Measurements from ENCODE around the gene ZNF813. TPM values are rescaled to one million over a fixed set of nuclear protein-coding genes. Genes with fewer than 3 reads are reported as not detected.
"Not testable (repeated sequence)": the region's sequence is repeated elsewhere in the genome, so short reads cannot be mapped to it uniquely, and the experiment has no call there.

Gene ZNF813
- total RNA-seq, 2 experiments from 2014 or later = 5.8 to 7.4 TPM

GRCh38 chr19:53455828-53456227 lies 11.7 kb upstream of the ZNF813 start:
- intact Hi-C loops (cut with DNase I, micrococcal nuclease) = no loop called here
- Mint-ChIP-seq H3K4me3 (no peak overlapping the region), H3K36me3 (ENCODE audit: low read depth) (peaks cover 81% of the 10 kb centered on the region), H3K27ac (no peak overlapping the region), H3K27me3 (no peaks in the 10 kb centered on the region), H3K9me3 (ENCODE audit: low read depth) (peaks cover 58% of the 10 kb centered on the region), H3K4me1 (no peaks in the 10 kb centered on the region)
- POLR2A ChIA-PET = no interaction called here
- ATAC-seq (no peak), DNase-seq (no peak)
- CTCF ChIA-PET = no interaction called here

- CTCF ChIA-PET = interaction anchor here (0.8 kb wide), 1 partner anchor 19 kb away, joined by 3 read pairs; no protein-coding TSS in a partner anchor
- H3K4me1 Mint-ChIP-seq; DNase-seq; POLR2A ChIA-PET; ATAC-seq; H3K4me3 Mint-ChIP-seq; H3K27ac Mint-ChIP-seq; intact Hi-C loops (cut with DNase I, micrococcal nuclease): not testable (repeated sequence)
- Mint-ChIP-seq H3K36me3 (ENCODE audit: low read depth) (peaks cover 49% of the 10 kb centered on the region), H3K9me3 (ENCODE audit: low read depth) (peaks cover 58% of the 10 kb centered on the region), H3K27me3 (peaks cover 10% of the 10 kb centered on the region)
Measured at GRCh38 chr19:53460131-53460721, 7.3 kb upstream of the ZNF813 start.

GRCh38 chr19:53461866-53462265 lies 5.7 kb upstream of the ZNF813 start:
- ChIA-PET CTCF (no interaction called here), POLR2A (no interaction called here)
- Mint-ChIP-seq H3K27ac (no peak overlapping the region), H3K9me3 (ENCODE audit: low read depth) (peaks cover 45% of the 10 kb centered on the region), H3K4me1 (peaks cover 2% of the 10 kb centered on the region), H3K4me3 (no peak overlapping the region), H3K27me3 (peaks cover 10% of the 10 kb centered on the region), H3K36me3 (ENCODE audit: low read depth) (peaks cover 35% of the 10 kb centered on the region)
- intact Hi-C loops (cut with DNase I, micrococcal nuclease) = no loop called here
- no peak for ATAC-seq
- DNase-seq = no peak

- ChIA-PET POLR2A (no interaction called here), CTCF (no interaction called here)
- Mint-ChIP-seq H3K36me3 (ENCODE audit: low read depth) (peaks cover 28% of the 10 kb centered on the region), H3K27ac (no peak overlapping the region), H3K9me3 (ENCODE audit: low read depth) (peaks cover 41% of the 10 kb centered on the region), H3K4me1 (peaks cover 3% of the 10 kb centered on the region), H3K27me3 (peaks cover 10% of the 10 kb centered on the region), H3K4me3 (no peak overlapping the region)
- no peak for ATAC-seq
- intact Hi-C loops (cut with DNase I, micrococcal nuclease) = no loop called here
- DNase-seq = no peak
Measured at GRCh38 chr19:53462861-53463260, 4.7 kb upstream of the ZNF813 start.

GRCh38 chr19:53463263-53463662 lies 4.3 kb upstream of the ZNF813 start:
- POLR2A ChIA-PET = no interaction called here
- H3K36me3 Mint-ChIP-seq (ENCODE audit: low read depth) = peaks cover 27% of the 10 kb centered on the region
- intact Hi-C loops (cut with DNase I, micrococcal nuclease) = no loop called here
- H3K4me1 Mint-ChIP-seq = peaks cover 5% of the 10 kb centered on the region
- H3K27ac Mint-ChIP-seq = no peak overlapping the region
- no peak for ATAC-seq
- H3K27me3 Mint-ChIP-seq = peaks cover 10% of the 10 kb centered on the region
- no peak overlapping the region for H3K4me3 Mint-ChIP-seq
- CTCF ChIA-PET = no interaction called here
- peaks cover 39% of the 10 kb centered on the region for H3K9me3 Mint-ChIP-seq (ENCODE audit: low read depth)
- DNase-seq = peak; percentile 55

- peaks cover 36% of the 10 kb centered on the region for H3K36me3 Mint-ChIP-seq (ENCODE audit: low read depth)
- ATAC-seq (peak; percentile 10), DNase-seq (no peak)
- H3K9me3 Mint-ChIP-seq (ENCODE audit: low read depth) = peaks cover 21% of the 10 kb centered on the region
- H3K4me1 Mint-ChIP-seq = peaks cover 18% of the 10 kb centered on the region
- H3K27ac Mint-ChIP-seq = peak overlapping the region; percentile 87
- CTCF ChIA-PET = no interaction called here
- intact Hi-C loops (cut with DNase I, micrococcal nuclease) = loop anchor here (1.0 to 5.0 kb wide), 11 partner anchors 36 to 545 kb away; partner anchors contain the start of genes ZNF761 (in 2 of the 2), ZNF160 (in 1 of the 2), ZNF347 (in 1 of the 2) and ZNF525 (in 1 of the 2)
- peaks cover 10% of the 10 kb centered on the region for H3K27me3 Mint-ChIP-seq
- POLR2A ChIA-PET = no interaction called here
- H3K4me3 Mint-ChIP-seq = peak overlapping the region; percentile 80
Measured at GRCh38 chr19:53466726-53467484, 628 bp upstream of the ZNF813 start.

- intact Hi-C loops (cut with DNase I, micrococcal nuclease) = loop anchor here (5.0 kb wide), 2 partner anchors 54 to 546 kb away; partner anchors contain the start of gene ZNF888 (in 1 of the 2)
- H3K27me3 Mint-ChIP-seq, CTCF ChIA-PET, POLR2A ChIA-PET, DNase-seq, ATAC-seq: not testable (repeated sequence)
- H3K4me3 Mint-ChIP-seq = peak overlapping the region; percentile 80
- H3K36me3 Mint-ChIP-seq (ENCODE audit: low read depth) = peaks cover 44% of the 10 kb centered on the region
- peak overlapping the region; percentile 47 for H3K27ac Mint-ChIP-seq
- peaks cover 21% of the 10 kb centered on the region for H3K9me3 Mint-ChIP-seq (ENCODE audit: low read depth)
- H3K4me1 Mint-ChIP-seq = peaks cover 20% of the 10 kb centered on the region
Measured at GRCh38 chr19:53468628-53469027, 1.1 kb downstream of the ZNF813 start.

GRCh38 chr19:53471916-53472315 lies 4.4 kb downstream of the ZNF813 start:
- H3K4me3 Mint-ChIP-seq = no peak overlapping the region

GRCh38 chr19:53474832-53475231 lies 7.3 kb downstream of the ZNF813 start:
- POLR2A ChIA-PET = interaction anchor here (0.6 kb wide), 1 partner anchor 568 kb away, joined by 3 read pairs; no protein-coding TSS in a partner anchor
- H3K4me1 Mint-ChIP-seq; intact Hi-C loops (cut with DNase I, micrococcal nuclease); DNase-seq; H3K27me3 Mint-ChIP-seq; ATAC-seq; H3K4me3 Mint-ChIP-seq; H3K27ac Mint-ChIP-seq: not testable (repeated sequence)
- CTCF ChIA-PET = interaction anchor here (0.6 kb wide), 1 partner anchor 88 kb away, joined by 3 read pairs; no protein-coding TSS in a partner anchor
- peaks cover 93% of the 10 kb centered on the region for H3K36me3 Mint-ChIP-seq (ENCODE audit: low read depth)
- H3K9me3 Mint-ChIP-seq (ENCODE audit: low read depth) = peaks cover 40% of the 10 kb centered on the region

More at GRCh38 chr19:53471916-53472315, 4.4 kb downstream of the ZNF813 start:
- intact Hi-C loops (cut with DNase I, micrococcal nuclease) = no loop called here
- Mint-ChIP-seq H3K27ac (no peak overlapping the region), H3K27me3 (no peaks in the 10 kb centered on the region), H3K9me3 (ENCODE audit: low read depth) (peaks cover 26% of the 10 kb centered on the region), H3K36me3 (ENCODE audit: low read depth) (peaks cover 73% of the 10 kb centered on the region), H3K4me1 (peaks cover 19% of the 10 kb centered on the region)
- no peak for DNase-seq
- ATAC-seq = no peak
- ChIA-PET CTCF (interaction anchor here (0.6 kb wide), 1 partner anchor 557 kb away, joined by 4 read pairs; no protein-coding TSS in a partner anchor), POLR2A (no interaction called here)

GRCh38 chr19:53475470-53475869 lies 7.9 kb downstream of the ZNF813 start:
- H3K4me3 Mint-ChIP-seq; CTCF ChIA-PET; H3K4me1 Mint-ChIP-seq; POLR2A ChIA-PET; H3K27me3 Mint-ChIP-seq; DNase-seq; ATAC-seq; H3K27ac Mint-ChIP-seq; intact Hi-C loops (cut with DNase I, micrococcal nuclease): not testable (repeated sequence)
- peaks cover 94% of the 10 kb centered on the region for H3K36me3 Mint-ChIP-seq (ENCODE audit: low read depth)
- H3K9me3 Mint-ChIP-seq (ENCODE audit: low read depth) = peaks cover 38% of the 10 kb centered on the region

GRCh38 chr19:53483751-53484150 lies 16.2 kb downstream of the ZNF813 start:
- H3K4me1 Mint-ChIP-seq; CTCF ChIA-PET; intact Hi-C loops (cut with DNase I, micrococcal nuclease); POLR2A ChIA-PET; H3K4me3 Mint-ChIP-seq; H3K27me3 Mint-ChIP-seq; ATAC-seq; DNase-seq; H3K27ac Mint-ChIP-seq: not testable (repeated sequence)
- Mint-ChIP-seq H3K36me3 (ENCODE audit: low read depth) (peaks cover 89% of the 10 kb centered on the region), H3K9me3 (ENCODE audit: low read depth) (peaks cover 51% of the 10 kb centered on the region)

Measured in activated CD4-positive, alpha-beta T cell treated with anti-CD3 and anti-CD28 coated beads for 36 hours (primary cell).